Measurements from ENCODE around the gene MT1F.
A peak's percentile ranks its signal among the peaks of the same experiment; 100 is the strongest.
"Not testable (repeated sequence)": the region's sequence is repeated elsewhere in the genome, so short reads cannot be mapped to it uniquely, and the experiment has no call there.

The MT1F gene

GRCh38 chr16:56657555-56658326 is at the start of gene MT1F:
Gene MT1F (plus strand): TSS chr16:56657959. CDS start chr16:56658059, 100 bp downstream.
- DNase-seq = peak; percentile 76

GRCh38 chr16:56608043-56608875 is 49.5 kb upstream of the MT1F start, which contains the start of gene MT2A:
Gene MT2A (plus strand): TSS chr16:56608584. CDS start chr16:56608656, 72 bp downstream.
- peak; percentile 95 for DNase-seq

GRCh38 chr16:56608876-56609462 is 48.8 kb upstream of the MT1F start:
- DNase-seq = peak; percentile 26

GRCh38 chr16:56609463-56609921 is 48.3 kb upstream of the MT1F start:
- peak; percentile 88 for DNase-seq

GRCh38 chr16:56610017-56610608 is 47.6 kb upstream of the MT1F start:
- DNase-seq = peak; percentile 88

GRCh38 chr16:56610609-56611111 is 47.1 kb upstream of the MT1F start:
- DNase-seq = no peak

GRCh38 chr16:56611281-56611833 is 46.4 kb upstream of the MT1F start:
- DNase-seq = peak; percentile 28

GRCh38 chr16:56613706-56614105 is 44.1 kb upstream of the MT1F start:
- no peak for DNase-seq

- peak; percentile 52 for DNase-seq
Measured at GRCh38 chr16:56614549-56614991, 43.2 kb upstream of the MT1F start.

GRCh38 chr16:56615353-56615752 is 42.4 kb upstream of the MT1F start:
- no peak for DNase-seq

- DNase-seq = no peak
Measured at GRCh38 chr16:56616608-56617211, 41.0 kb upstream of the MT1F start.

GRCh38 chr16:56617212-56618085 is 40.3 kb upstream of the MT1F start:
- DNase-seq = peak; percentile 84

GRCh38 chr16:56618138-56618537 is 39.6 kb upstream of the MT1F start:
- no peak for DNase-seq

GRCh38 chr16:56620339-56620897 is 37.3 kb upstream of the MT1F start:
- no peak for DNase-seq

GRCh38 chr16:56621665-56622445 is 35.9 kb upstream of the MT1F start:
- not testable (repeated sequence) for DNase-seq

- DNase-seq = not testable (repeated sequence)
Measured at GRCh38 chr16:56623184-56623583, 34.6 kb upstream of the MT1F start.

GRCh38 chr16:56623637-56624036 is 34.1 kb upstream of the MT1F start:
- DNase-seq = no peak

GRCh38 chr16:56625140-56625942 is 32.4 kb upstream of the MT1F start, which contains the start of gene MT1E:
Gene MT1E (plus strand): TSS chr16:56625781. CDS start chr16:56625852, 71 bp downstream.
- peak; percentile 84 for DNase-seq

Measured in activated CD4-positive, alpha-beta T cell treated with anti-CD3 and anti-CD28 coated beads for 48 hours (primary cell).